H9 (cell line): ENCODE measurements around the gene HOXD13. TPM values are rescaled to one million over a fixed set of nuclear protein-coding genes. Genes with fewer than 3 reads are reported as not detected.

ENCODE experiments used
- DNase-seq: peaks from one replicate; pipeline ENCODE4 v3.0.0-alpha.2; 2017
- H2AFZ ChIP-seq: one replicate; pipeline ENCODE4 v1.6.1; 2013; ENCODE audit warnings: mild to moderate bottlenecking, low read length, control low read depth, moderate library complexity
- H2AK5ac ChIP-seq: 2 replicates; pipeline ENCODE4 v1.6.1; 2013; ENCODE audit warnings: low read length, control low read depth, mixed read lengths; ENCODE audit not compliant: insufficient read length
- H2BK120ac ChIP-seq: one replicate; pipeline ENCODE4 v1.6.1; 2013; ENCODE audit warnings: low read depth, mild to moderate bottlenecking, low read length, control low read depth, inconsistent platforms; ENCODE audit not compliant: poor library complexity, severe bottlenecking
- H2BK12ac ChIP-seq: 2 replicates; pipeline ENCODE4 v1.6.1; 2013; ENCODE audit warnings: low read length, control low read depth, mixed read lengths, low read depth; ENCODE audit not compliant: insufficient read length
- H2BK15ac ChIP-seq: 2 replicates; pipeline ENCODE4 v1.6.1; 2013; ENCODE audit warnings: low read depth, low read length, control low read depth
- H2BK20ac ChIP-seq: one replicate; pipeline ENCODE4 v1.6.1; 2013; ENCODE audit warnings: low read depth, mild to moderate bottlenecking, low read length, control low read depth, inconsistent platforms; ENCODE audit not compliant: poor library complexity, severe bottlenecking
- H2BK5ac ChIP-seq: 2 replicates; pipeline ENCODE4 v1.6.1; 2013; ENCODE audit warnings: low read length, control low read depth, mixed read lengths; ENCODE audit not compliant: insufficient read length
- H3K14ac ChIP-seq: 2 replicates; pipeline ENCODE4 v1.6.1; 2013; ENCODE audit warnings: low read length, control low read depth; ENCODE audit not compliant: insufficient read depth
- H3K18ac ChIP-seq: 2 replicates; pipeline ENCODE4 v1.6.1; 2013; ENCODE audit warnings: low read depth, mild to moderate bottlenecking, mixed read lengths, low read length, control low read depth; ENCODE audit not compliant: insufficient read length
- H3K23ac ChIP-seq: 2 replicates; pipeline ENCODE4 v1.6.1; 2013; ENCODE audit warnings: low read length, control low read depth, mixed read lengths, low read depth; ENCODE audit not compliant: insufficient read length
- H3K23me2 ChIP-seq: 2 replicates; pipeline ENCODE4 v1.6.1; 2013; ENCODE audit warnings: low read depth, mild to moderate bottlenecking, mixed read lengths, low read length, control low read depth; ENCODE audit not compliant: insufficient read length, poor library complexity, severe bottlenecking
- H3K27ac ChIP-seq: 2 replicates; pipeline ENCODE4 v1.5.1; 2013; ENCODE audit warnings: low read length, control low read depth, mixed read lengths, low read depth; ENCODE audit not compliant: insufficient read length
- H3K27me3 ChIP-seq: 2 replicates; pipeline ENCODE4 v1.6.1; 2013; ENCODE audit warnings: low read length, control low read depth, inconsistent platforms; ENCODE audit not compliant: insufficient read depth
- H3K4ac ChIP-seq: 2 replicates; pipeline ENCODE4 v1.6.1; 2013; ENCODE audit warnings: low read depth, mild to moderate bottlenecking, control low read depth, inconsistent platforms, low read length, moderate library complexity
- H3K4me1 ChIP-seq: 2 replicates; pipeline ENCODE4 v1.6.1; 2013; ENCODE audit warnings: low read length, control low read depth, inconsistent platforms; ENCODE audit not compliant: insufficient read depth
- H3K4me2 ChIP-seq: 2 replicates; pipeline ENCODE4 v1.6.1; 2013; ENCODE audit warnings: low read length, control low read depth, mixed read lengths; ENCODE audit not compliant: insufficient read length, insufficient read depth
- H3K56ac ChIP-seq: 2 replicates; pipeline ENCODE4 v1.6.1; 2013; ENCODE audit warnings: low read depth, mild to moderate bottlenecking, mixed read lengths, low read length, control low read depth; ENCODE audit not compliant: insufficient read length
- H3K79me1 ChIP-seq: 2 replicates; pipeline ENCODE4 v1.6.1; 2013; ENCODE audit warnings: low read depth, mild to moderate bottlenecking, moderate library complexity, low read length, control low read depth, inconsistent platforms; ENCODE audit not compliant: insufficient read depth, poor library complexity, severe bottlenecking
- H3K79me2 ChIP-seq: 2 replicates; pipeline ENCODE4 v1.6.1; 2013; ENCODE audit warnings: low read length, control low read depth, inconsistent platforms; ENCODE audit not compliant: insufficient read depth
- H3K9ac ChIP-seq: 2 replicates; pipeline ENCODE4 v1.6.1; 2013; ENCODE audit warnings: low read length, control low read depth, mixed read lengths; ENCODE audit not compliant: insufficient read length; ENCODE audit errors: extremely low read depth
- H3K9me3 ChIP-seq: one replicate; pipeline ENCODE4 v1.6.1; 2013; ENCODE audit warnings: low read depth, low read length, inconsistent platforms; ENCODE audit not compliant: control insufficient read depth
- H3T11ph ChIP-seq: one replicate; pipeline ENCODE4 v1.6.1; 2013; ENCODE audit warnings: mild to moderate bottlenecking, low read length, control low read depth, inconsistent platforms
- H4K20me1 ChIP-seq: one replicate; pipeline ENCODE4 v1.6.1; 2013; ENCODE audit not compliant: control insufficient read depth, insufficient read length, insufficient read depth
- H4K5ac ChIP-seq: 2 replicates; pipeline ENCODE4 v1.6.1; 2013; ENCODE audit warnings: low read depth, mild to moderate bottlenecking, mixed read lengths, low read length, control low read depth; ENCODE audit not compliant: insufficient read length
- H4K8ac ChIP-seq: replicated peaks from 2 replicates; pipeline ENCODE4 v1.6.1; 2013; ENCODE audit warnings: low read length, control low read depth, mixed read lengths, low read depth; ENCODE audit not compliant: insufficient read length
- H4K91ac ChIP-seq: 2 replicates; pipeline ENCODE4 v1.6.1; 2013; ENCODE audit warnings: low read depth, mild to moderate bottlenecking, moderate library complexity, mixed read lengths, low read length, control low read depth; ENCODE audit not compliant: insufficient read length
- H3K27ac Mint-ChIP-seq, 3 experiments: 2 replicates in 2 of 3; 3 replicates in 1 of 3; pipeline ENCODE4 v1.8.0; 2020 to 2021; ENCODE audit warnings: mixed read lengths in 3 of 3, mild to moderate bottlenecking in 1 of 3, moderate library complexity in 1 of 3
- H3K27me3 Mint-ChIP-seq: 2 replicates; pipeline ENCODE4 v1.8.0; 2021; ENCODE audit warnings: low read depth, mild to moderate bottlenecking, moderate library complexity, mixed read lengths
- H3K36me3 Mint-ChIP-seq, 3 experiments: 2 replicates in 2 of 3; 3 replicates in 1 of 3; pipeline ENCODE4 v1.8.0; 2020 to 2021; ENCODE audit warnings: low read depth in 3 of 3, mixed read lengths in 3 of 3; ENCODE audit not compliant: insufficient read depth in 1 of 3
- H3K4me1 Mint-ChIP-seq, 2 experiments: 2 replicates each; pipeline ENCODE4 v1.8.0; 2020; ENCODE audit warnings: mixed read lengths in 2 of 2
- H3K4me3 Mint-ChIP-seq, 2 experiments: 2 replicates in 1 of 2; 3 replicates in 1 of 2; pipeline ENCODE4 v1.8.0; 2020 to 2021; ENCODE audit warnings: mild to moderate bottlenecking in 2 of 2, mixed read lengths in 2 of 2, moderate library complexity in 1 of 2
- H3K9me3 Mint-ChIP-seq, 2 experiments: 2 replicates in 1 of 2; 3 replicates in 1 of 2; pipeline ENCODE4 v1.8.0; 2020; ENCODE audit warnings: mild to moderate bottlenecking in 2 of 2, mixed read lengths in 2 of 2, moderate library complexity in 1 of 2
- CTCF ChIP-seq: fragments of 200-600 bp; sonication (generic); conservative IDR thresholded peaks from 3 replicates; pipeline ENCODE4 v1.8.0; 2021; ENCODE audit warnings: antibody characterized with exemption, mild to moderate bottlenecking
- WGBS: extraction: QIAGEN DNeasy Blood & Tissue Kit; methylation state at CpG from one replicate; pipeline ENCODE4 v1.1.7; 2013; ENCODE audit warnings: missing lambda C conversion rate, low lambda C conversion rate, mixed read lengths; ENCODE audit not compliant: insufficient read length; ENCODE audit errors: extremely low coverage; 5-methylcytosine and 5-hydroxymethylcytosine counted together
- total RNA-seq: library from RNA; stranded (reverse); gene quantifications from 2 replicates; pipeline ENCODE4 v1.2.1, GENCODE V29; 2021

The HOXD13 gene
- total RNA-seq, 1 experiment from 2014 or later = not detected

DNA sequence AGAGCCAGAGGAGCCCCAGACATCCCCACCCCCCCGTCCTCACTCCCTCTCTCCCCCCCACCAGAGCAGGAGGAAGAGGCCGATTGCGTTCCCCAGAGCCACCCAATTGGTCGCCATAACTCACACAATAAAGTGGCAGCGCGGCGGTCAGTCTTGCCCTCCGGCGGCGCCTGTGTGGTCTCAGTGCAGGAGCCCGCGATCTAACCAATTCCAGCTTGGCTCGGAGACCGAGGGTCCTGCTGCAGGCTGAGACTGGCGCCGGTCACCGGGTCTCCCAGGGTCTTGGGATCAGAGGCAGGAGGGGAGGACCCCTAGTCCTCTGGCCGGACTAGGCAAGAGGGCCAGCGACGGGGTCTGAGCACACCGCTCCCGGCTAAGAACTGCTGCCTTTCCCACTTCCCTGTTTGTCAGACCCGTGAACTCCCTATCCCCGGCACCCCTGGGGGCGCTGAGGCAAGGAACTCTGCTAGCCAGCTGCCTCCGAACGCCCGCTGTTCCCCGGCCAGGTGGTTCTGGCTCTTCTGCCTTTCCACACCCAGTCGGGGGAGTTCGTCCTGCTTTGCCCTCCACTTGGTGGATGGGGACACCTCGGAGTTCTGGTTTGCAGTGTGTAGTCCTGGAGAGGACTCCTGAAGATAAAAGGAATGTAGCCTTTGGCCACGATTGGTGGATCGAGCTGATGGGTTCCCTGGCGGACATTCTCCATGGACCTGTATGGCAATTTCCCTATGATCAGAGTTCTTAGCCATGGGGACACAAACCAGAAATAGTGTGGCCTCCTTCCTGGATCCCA lies 6.0 kb downstream of the HOXD13 start:
- H2BK5ac ChIP-seq = no peak overlapping the region
- no peak overlapping the region for H2AK5ac ChIP-seq
- H4K20me1 ChIP-seq = no peaks in the 10 kb centered on the region
- no peak overlapping the region for H4K91ac ChIP-seq
- H3T11ph ChIP-seq = no peak overlapping the region
- no peak overlapping the region for H3K14ac ChIP-seq
- H3K27ac Mint-ChIP-seq = no peak overlapping the region
- H4K8ac ChIP-seq = no peak overlapping the region
- H2AFZ ChIP-seq = no peak overlapping the region
- peak; percentile 75 for DNase-seq
- no peak overlapping the region for H4K5ac ChIP-seq
- no peak overlapping the region for H2BK20ac ChIP-seq
- H2BK12ac ChIP-seq = no peak overlapping the region
- no peaks in the 10 kb centered on the region for H3K9me3 ChIP-seq
- no peak overlapping the region for H2BK120ac ChIP-seq
- no peak for TF ChIP-seq CTCF
- H3K79me1 ChIP-seq = no peaks in the 10 kb centered on the region
- no peak overlapping the region for H3K23ac ChIP-seq
- H3K23me2 ChIP-seq = peaks cover 5% of the 10 kb centered on the region
- H3K79me2 ChIP-seq = no peaks in the 10 kb centered on the region
- no peak overlapping the region for H3K9ac ChIP-seq
- no CpG with 5 or more reads among the region's 35 CpGs for WGBS
- H2BK15ac ChIP-seq = no peak overlapping the region
- H3K4me1 ChIP-seq = peaks cover 3% of the 10 kb centered on the region; the same call in 1 of the 2 replicates
- H3K4me3 Mint-ChIP-seq = peak overlapping the region in 1 of 2 experiments; percentile 76; a peak in 3 of 5 replicates
- peak overlapping the region; percentile 63 for H3K4me2 ChIP-seq
- H3K18ac ChIP-seq = no peak overlapping the region
- H3K27ac ChIP-seq = no peak overlapping the region
- H3K56ac ChIP-seq = no peak overlapping the region
- peaks cover 99% of the 10 kb centered on the region for H3K27me3 Mint-ChIP-seq
- H3K9me3 Mint-ChIP-seq = peaks cover 5 to 27% of the 10 kb centered on the region in 2 experiments
- peaks cover 87% of the 10 kb centered on the region for H3K27me3 ChIP-seq
- no peaks in the 10 kb centered on the region; a peak in 1 of 7 replicates for H3K36me3 Mint-ChIP-seq
- H3K4ac ChIP-seq = no peak overlapping the region
- H3K4me1 Mint-ChIP-seq = peaks cover 24 to 32% of the 10 kb centered on the region in 2 experiments
